ENCODE results near the gene UPK3B.
"Not testable (repeated sequence)": the region's sequence is repeated elsewhere in the genome, so short reads cannot be mapped to it uniquely, and the experiment has no call there.

UPK3B gene

GRCh38 chr7:76495717-76496116 lies 14.6 kb upstream of the UPK3B start:
- not testable (repeated sequence) for DNase-seq

DNA sequence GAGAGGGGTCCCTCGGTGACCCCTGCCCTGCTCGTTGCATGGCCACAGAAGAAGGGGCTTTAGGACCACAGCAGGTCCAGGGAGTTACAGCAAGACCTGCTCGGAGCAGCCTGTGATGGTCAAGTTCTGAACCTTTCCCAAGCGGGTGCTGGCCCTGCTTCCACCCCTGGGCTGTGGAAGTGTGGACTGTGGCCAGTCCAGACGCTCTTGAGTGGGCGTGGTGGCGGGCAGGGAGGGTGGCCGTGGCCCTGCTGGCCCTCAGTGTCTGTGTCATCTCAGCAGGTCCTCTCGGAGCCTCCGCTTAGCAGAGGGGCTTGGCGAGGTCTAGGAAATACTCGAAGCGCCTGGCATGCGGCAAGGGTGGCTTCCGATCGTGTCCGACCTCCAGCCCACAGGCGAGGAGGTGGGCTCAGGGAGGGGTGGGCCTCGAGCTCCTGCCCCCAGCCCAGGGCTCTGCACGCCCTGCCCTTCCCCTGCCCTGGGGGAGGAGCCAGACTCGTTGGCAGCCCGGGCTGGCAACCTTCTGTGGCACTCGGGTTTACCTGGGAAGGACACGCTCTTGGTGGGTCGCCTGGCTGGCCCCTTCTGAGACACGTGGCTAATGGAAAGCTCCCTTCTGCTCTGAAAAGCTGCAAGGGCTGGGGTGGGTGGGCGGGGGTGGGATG lies 12.3 kb upstream of the UPK3B start:
- DNase-seq: not testable (repeated sequence)

DNA sequence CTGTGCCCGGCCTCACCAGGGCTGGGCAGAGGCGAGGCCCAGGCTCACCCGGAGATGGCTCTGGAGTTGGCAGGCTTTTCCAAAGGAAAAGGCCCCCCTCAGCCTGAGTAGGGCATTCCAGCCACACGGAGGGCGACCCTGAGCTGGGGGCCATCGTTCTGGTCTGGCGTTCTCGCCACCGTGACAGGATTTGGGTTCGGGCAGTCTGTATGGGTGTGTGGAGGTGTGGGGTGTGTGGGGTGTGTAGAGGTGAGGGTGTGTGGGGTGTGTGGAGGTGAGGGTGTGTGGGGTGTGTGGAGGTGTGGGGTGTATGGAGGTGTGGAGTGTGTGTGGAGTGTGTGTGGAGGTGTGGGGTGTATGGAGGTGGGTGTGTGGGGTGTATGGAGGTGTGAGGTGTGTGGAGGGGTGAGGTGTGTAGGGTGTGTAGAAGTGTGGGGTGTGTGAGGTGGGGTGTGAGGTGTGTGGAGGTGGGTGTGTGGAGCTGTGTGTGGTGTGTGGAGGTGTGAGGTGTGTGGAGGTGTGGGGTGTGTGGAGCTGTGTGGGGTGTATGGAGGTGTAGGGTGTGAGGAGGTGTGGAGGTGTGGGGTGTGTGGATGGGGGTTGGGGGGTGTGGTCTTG lies 11.7 kb upstream of the UPK3B start:
- not testable (repeated sequence) for DNase-seq

DNA sequence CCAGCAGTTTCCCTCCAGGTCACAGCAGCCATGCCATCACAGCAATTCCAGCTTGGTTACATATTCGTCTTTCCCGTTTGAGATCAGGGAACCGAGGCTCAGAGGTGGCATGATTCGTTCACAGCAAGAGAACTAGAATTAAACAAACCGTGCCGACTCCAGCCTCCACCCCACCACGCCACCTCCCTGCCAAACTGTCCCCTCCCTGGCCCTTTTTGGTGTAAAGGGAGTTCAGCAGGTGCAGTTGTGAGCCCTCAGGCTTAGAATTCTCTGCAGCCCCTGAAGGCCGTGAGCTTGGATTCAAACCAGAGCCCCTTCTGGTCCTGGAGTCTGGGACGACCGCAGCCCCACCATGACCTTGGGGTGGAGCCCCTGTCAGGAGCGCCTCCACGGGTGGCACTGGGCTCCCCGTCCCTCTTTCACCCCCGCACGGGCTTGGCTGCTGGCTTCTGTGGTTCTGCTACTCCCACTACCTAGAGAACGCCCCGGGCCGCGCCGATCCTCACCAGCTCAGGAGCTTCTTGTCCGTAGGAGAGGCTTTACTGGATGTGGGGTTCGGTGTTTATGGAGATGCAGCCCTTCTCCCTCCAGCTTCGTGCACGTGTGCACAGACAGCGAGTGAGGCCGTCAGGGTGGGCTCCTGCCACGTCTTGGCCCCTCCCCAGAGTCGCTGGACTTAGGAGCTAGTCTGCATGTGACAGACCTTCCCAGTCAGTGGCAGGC lies 11.0 kb upstream of the UPK3B start:
- not testable (repeated sequence) for DNase-seq

- DNase-seq: not testable (repeated sequence)
Observed at GRCh38 chr7:76499924-76500241, 10.5 kb upstream of the UPK3B start.

- DNase-seq: not testable (repeated sequence)
Observed at GRCh38 chr7:76502224-76502623, 8.1 kb upstream of the UPK3B start.

GRCh38 chr7:76502836-76503235 lies 7.5 kb upstream of the UPK3B start:
- not testable (repeated sequence) for DNase-seq

DNA sequence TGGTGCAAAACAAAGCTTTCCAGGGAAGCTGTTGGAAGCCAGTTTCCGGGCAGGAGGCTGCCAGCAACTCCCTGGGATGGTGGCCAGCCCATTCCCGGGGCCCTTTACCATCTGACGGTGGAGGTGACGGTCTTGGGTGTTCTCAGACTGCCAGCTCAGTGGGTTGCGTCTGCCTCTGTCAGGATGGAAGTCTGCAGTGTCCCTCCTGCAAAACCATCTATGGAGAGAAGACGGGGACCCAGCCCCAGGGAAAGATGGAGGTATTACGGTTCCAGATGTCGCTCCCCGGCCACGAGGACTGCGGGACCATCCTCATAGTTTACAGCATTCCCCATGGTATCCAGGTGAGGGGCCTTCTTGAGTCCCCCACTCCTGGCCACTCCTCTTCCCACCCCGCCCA lies 7.1 kb upstream of the UPK3B start:
- not testable (repeated sequence) for DNase-seq

- DNase-seq: not testable (repeated sequence)
Observed at GRCh38 chr7:76504351-76505167, 5.8 kb upstream of the UPK3B start.

DNA sequence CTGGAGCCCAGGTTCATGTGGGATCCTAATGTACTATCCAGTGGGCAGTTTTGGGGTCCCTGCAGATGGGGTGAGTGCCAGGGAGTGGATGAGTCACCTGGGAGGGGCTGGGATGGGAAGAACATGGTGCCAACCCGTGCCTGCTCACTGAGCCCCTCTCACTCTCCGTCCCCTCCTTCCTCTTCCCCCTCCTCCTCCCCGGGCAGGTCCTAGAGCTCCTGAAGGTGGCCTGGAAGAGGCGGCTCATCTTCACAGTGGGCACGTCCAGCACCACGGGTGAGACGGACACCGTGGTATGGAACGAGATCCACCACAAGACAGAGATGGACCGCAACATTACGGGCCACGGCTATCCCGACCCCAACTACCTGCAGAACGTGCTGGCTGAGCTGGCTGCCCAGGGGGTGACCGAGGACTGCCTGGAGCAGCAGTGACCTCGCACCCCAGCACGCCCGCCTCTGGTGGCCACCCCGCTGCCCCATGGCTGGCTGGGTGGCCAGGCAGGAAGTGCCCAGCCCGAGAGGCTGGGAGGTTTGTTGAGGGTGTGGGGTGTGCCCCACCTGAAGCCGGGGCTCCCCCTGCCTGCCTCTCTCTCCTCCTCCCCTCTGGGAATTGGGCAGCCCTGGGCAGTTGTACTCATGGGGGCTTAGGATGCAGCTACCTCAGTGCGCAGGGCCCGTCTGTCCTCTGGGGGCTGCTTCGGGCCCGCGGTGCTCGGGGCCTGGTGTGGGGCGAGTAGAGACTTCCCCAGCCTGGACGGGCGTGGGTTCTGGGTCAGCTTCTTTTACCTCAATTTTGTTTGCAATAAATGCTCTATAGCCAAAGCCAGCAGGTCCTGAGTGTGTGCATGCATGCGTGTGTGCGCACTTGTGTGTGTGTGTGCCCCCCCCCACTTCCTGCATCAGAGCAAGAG lies 4.9 kb upstream of the UPK3B start:
- no peak for DNase-seq

- DNase-seq: no peak
Observed at GRCh38 chr7:76506081-76506440, 4.3 kb upstream of the UPK3B start.

DNA sequence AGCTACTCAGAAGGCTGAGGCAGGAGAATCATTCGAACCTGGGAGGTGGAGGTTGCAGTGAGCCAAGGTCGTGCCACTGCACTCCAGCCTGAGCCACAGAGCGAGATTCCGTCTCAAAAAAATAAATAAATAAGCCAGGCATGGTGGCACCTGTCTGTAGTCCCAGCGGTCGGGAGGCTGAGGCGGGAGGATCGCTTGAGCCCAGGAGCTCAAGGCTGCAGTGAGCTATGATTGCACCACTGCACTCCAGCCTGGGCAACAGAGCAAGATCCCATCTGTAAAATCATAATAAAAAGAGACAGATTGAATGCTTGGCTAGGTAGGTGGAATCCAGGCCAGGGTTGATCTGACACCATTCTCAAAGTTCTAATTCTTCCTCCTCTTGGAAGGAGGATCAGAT lies 3.7 kb upstream of the UPK3B start:
- DNase-seq: not testable (repeated sequence)

GRCh38 chr7:76507723-76508406 lies 2.5 kb upstream of the UPK3B start:
- DNase-seq: no peak

GRCh38 chr7:76511200-76511910 lies 1.0 kb downstream of the UPK3B start:
- not testable (repeated sequence) for DNase-seq

DNA sequence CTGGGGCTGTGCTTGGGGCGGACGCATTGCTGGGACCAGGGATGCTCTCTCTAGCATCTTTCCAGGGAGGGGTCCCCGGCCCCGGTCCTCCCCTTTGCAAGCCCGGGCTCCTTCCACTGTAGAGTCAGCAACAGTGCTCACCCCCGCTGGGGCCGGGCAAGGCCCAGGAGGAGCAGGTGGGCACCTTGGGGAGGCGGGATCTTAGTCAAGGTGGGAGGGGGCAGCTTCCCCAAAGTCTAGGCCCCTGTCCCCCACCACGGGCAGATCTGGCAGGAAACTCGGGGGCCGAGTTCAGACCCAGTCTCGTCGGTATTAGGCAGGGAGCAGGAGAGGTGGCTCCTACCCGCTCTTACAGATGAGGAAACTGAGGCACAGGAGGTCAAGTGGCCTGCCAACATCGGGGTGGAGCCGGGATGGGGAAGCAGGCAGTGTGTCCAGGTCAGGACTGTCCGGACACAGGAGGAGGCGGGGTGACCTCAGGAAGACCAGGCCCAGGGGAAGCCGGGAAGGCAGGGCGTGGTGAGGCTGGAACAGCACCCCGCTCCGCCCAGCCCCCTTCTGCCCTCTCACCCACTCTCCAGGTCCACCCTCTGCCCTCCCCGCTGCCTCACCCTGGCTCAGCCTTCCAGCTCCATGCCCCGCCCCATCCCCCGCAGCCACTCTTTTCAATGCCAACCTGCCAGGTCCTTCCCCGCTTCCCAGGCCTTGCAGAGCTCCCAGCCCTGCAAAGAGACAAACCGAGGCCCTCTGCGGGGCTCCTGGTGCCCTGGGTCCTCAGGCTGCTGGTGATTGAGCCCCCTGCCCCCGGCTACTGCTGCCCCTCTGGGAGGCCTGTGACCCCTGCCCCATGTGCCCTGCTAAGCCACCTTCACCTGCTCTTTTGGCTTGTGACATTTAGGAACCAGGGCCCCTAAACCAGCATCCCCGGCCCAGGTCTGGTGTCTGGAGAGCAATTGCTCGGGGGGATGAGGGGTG lies 1.8 kb downstream of the UPK3B start:
- not testable (repeated sequence) for DNase-seq

DNA sequence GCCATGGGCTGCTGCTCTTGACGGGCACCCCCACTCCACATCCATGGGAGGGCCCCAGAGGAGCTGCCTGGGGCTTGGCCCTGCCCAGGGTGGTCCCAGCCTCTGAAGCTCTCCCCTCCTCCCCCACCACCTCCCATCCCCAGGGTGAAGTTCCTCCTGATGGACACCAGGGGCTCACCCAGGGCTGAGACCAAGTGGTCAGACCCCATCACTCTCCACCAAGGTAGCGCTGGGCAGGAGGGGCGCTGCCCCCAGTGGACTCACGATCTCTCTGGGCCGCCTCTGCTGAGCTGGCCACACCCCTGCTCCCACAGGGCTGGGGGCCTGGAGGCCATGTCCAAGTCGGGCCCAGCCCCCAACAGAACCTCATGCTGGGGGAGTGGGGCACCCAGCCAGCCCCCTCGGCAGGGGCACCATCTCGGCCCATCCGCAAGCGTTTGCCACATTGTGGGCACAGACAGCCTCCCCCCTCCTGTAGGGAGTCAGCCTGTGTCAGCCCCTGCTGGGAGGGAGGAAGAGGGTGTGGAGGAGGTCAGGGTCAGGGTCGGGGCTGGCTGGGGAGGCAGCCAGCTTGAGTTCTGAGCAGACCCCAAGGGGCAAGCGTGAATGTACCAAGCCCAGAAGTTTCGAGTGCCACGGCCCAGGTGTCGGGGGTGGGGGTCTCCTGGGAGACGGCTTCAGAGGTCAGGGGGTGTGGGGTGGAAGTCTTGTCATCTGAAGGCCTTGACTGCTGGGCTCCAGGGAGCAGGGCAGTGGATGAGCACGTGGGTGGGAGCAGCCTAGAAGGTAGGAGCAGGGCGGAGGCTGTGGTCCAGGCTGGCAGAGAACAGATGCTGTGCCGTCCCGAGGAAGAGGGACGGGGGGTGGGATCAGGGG lies 2.8 kb downstream of the UPK3B start:
- DNase-seq: no peak

- DNase-seq: no peak
Observed at GRCh38 chr7:76513817-76514799, 3.8 kb downstream of the UPK3B start.
